ENCODE measurements around the gene LYVE1.

- TF ChIP-seq TAF1 (IDR thresholded peaks at IDR 0.05; ENCODE audit: borderline replicate concordance, insufficient read depth, low read length): 0 out of 2 replicates have a peak, but pooled peaks have one; percentile 75
- TF ChIP-seq REST (IDR thresholded peaks at IDR 0.05; ENCODE audit: insufficient read depth in 1 of 2, low read depth in 2 of 2, low read length in 2 of 2): no peak
- peak; percentile 90 for TF ChIP-seq POLR2AphosphoS5 (IDR thresholded peaks at IDR 0.05; ENCODE audit: low read depth, low read length)
Observed at GRCh38 chr11:10540915-10541560, 27.4 kb downstream of the LYVE1 start, which contains the start of gene RNF141.
